HG03521 (cell line): ENCODE data around the gene HOXA9.

Experiments used
- ATAC-seq: cut with Tn5 transposase; IDR thresholded peaks from one replicate; pipeline ENCODE4 v1.9.1; 2021; ENCODE audit warnings: mild to moderate bottlenecking, moderate library complexity; ENCODE audit not compliant: unreplicated experiment

HOXA9 gene

GRCh38 chr7:27188386-27189294 lies 23.3 kb upstream of the HOXA9 start:
- ATAC-seq = no peak

GRCh38 chr7:27187475-27188385 lies 22.4 kb upstream of the HOXA9 start:
- ATAC-seq = no peak

- ATAC-seq = no peak
Measured at GRCh38 chr7:27186668-27187474, 21.5 kb upstream of the HOXA9 start.

GRCh38 chr7:27185854-27186667 lies 20.7 kb upstream of the HOXA9 start:
- no peak for ATAC-seq

- no peak for ATAC-seq
Measured at GRCh38 chr7:27185013-27185853, 19.9 kb upstream of the HOXA9 start, which contains the start of gene HOXA11. Gene HOXA11, minus strand, starts transcription at chr7:27185232. Its CDS starts 88 bp downstream, at chr7:27185144.

GRCh38 chr7:27184337-27185012 lies 19.1 kb upstream of the HOXA9 start:
- peak; percentile 37 for ATAC-seq

GRCh38 chr7:27183682-27184336 lies 18.5 kb upstream of the HOXA9 start:
- no peak for ATAC-seq

GRCh38 chr7:27182861-27183681 lies 17.7 kb upstream of the HOXA9 start:
- ATAC-seq = no peak

GRCh38 chr7:27182285-27182841 lies 17.0 kb upstream of the HOXA9 start:
- ATAC-seq = no peak

- no peak for ATAC-seq
Measured at GRCh38 chr7:27181795-27182275, 16.5 kb upstream of the HOXA9 start.

- ATAC-seq = no peak
Measured at GRCh38 chr7:27180431-27181420, 15.4 kb upstream of the HOXA9 start.

- ATAC-seq = no peak
Measured at GRCh38 chr7:27179503-27180430, 14.4 kb upstream of the HOXA9 start.

- ATAC-seq = no peak
Measured at GRCh38 chr7:27179030-27179429, 13.7 kb upstream of the HOXA9 start.

GRCh38 chr7:27178366-27178765 lies 13.0 kb upstream of the HOXA9 start:
- no peak for ATAC-seq
